ENCODE results near the gene IL16. TPM values are rescaled to one million over a fixed set of nuclear protein-coding genes. Genes with fewer than 3 reads are reported as not detected.

IL16 gene
- total and polyA plus RNA-seq, 4 donors, result 4.3 to 6.6 (median 5.1) TPM

GRCh38 chr15:81160312-81161159 is 36.1 kb upstream of the IL16 start:
- peak in 4 of 6 donors; percentile 26 to 85 (median 58) for DNase-seq (ENCODE audit: low read depth in 4 of 6, low spot score in 6 of 6)
- WGBS (ENCODE audit: insufficient coverage), result 74% methylated on average over 7 of the region's 11 CpGs
- no peaks in the 10 kb centered on the region for H3K36me3 ChIP-seq (ENCODE audit: control insufficient read depth, insufficient read depth, low read length)
- no peak overlapping the region for H3K4me3 ChIP-seq (ENCODE audit: low read depth, low read length)
- no peaks in the 10 kb centered on the region for H3K9me3 ChIP-seq (ENCODE audit: control insufficient read depth, insufficient read depth, low read length)
- H3K27me3 ChIP-seq (ENCODE audit: control insufficient read depth, insufficient read depth, low read length), result no peaks in the 10 kb centered on the region
- peak overlapping the region; percentile 7 for H3K27ac ChIP-seq (ENCODE audit: low read depth, low read length)
- H3K4me1 ChIP-seq (ENCODE audit: control insufficient read depth, insufficient read depth, low read length), result peaks cover 9% of the 10 kb centered on the region

DNA sequence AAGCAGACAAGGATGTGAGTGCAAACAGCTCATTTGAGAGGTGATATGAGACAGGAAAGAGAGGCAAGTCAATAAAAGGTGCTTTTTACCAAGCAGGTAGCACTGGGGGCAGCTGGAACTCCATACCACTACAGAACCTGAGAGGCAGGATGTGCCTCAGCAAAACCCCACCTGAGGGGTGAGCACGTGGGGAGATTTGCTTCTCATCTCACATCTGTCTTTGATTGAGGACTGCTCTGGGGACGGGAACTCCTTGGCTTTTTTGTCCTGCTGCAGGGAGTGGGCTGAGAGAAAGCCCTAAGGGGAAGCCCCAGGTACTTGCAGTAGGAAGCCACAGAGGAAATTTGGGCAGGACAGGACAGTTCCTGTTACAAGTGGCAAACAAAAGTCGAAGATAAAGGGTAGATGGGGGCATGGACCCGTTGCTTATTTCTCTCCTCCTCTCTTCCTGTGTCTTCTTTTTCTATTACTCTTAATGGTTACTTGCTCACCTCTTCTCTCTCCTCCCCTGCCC is 35.5 kb upstream of the IL16 start:
- 64% methylated on average over 4 of the region's 4 CpGs for WGBS (ENCODE audit: insufficient coverage)
- no peaks in the 10 kb centered on the region for H3K9me3 ChIP-seq (ENCODE audit: control insufficient read depth, insufficient read depth, low read length)
- peak overlapping the region; percentile 7 for H3K27ac ChIP-seq (ENCODE audit: low read depth, low read length)
- no peaks in the 10 kb centered on the region for H3K27me3 ChIP-seq (ENCODE audit: control insufficient read depth, insufficient read depth, low read length)
- peaks cover 9% of the 10 kb centered on the region for H3K4me1 ChIP-seq (ENCODE audit: control insufficient read depth, insufficient read depth, low read length)
- no peak for DNase-seq (ENCODE audit: low read depth in 4 of 6, low spot score in 6 of 6)
- H3K36me3 ChIP-seq (ENCODE audit: control insufficient read depth, insufficient read depth, low read length), result no peaks in the 10 kb centered on the region
- no peak overlapping the region for H3K4me3 ChIP-seq (ENCODE audit: low read depth, low read length)

- no peak for DNase-seq (ENCODE audit: low read depth in 4 of 6, low spot score in 6 of 6)
- H3K4me1 ChIP-seq (ENCODE audit: control insufficient read depth, insufficient read depth, low read length), result peaks cover 9% of the 10 kb centered on the region
- no peak overlapping the region for H3K4me3 ChIP-seq (ENCODE audit: low read depth, low read length)
- WGBS (ENCODE audit: insufficient coverage), result 84% methylated on average over 4 of the region's 7 CpGs
- no peaks in the 10 kb centered on the region for H3K36me3 ChIP-seq (ENCODE audit: control insufficient read depth, insufficient read depth, low read length)
- H3K27me3 ChIP-seq (ENCODE audit: control insufficient read depth, insufficient read depth, low read length), result no peaks in the 10 kb centered on the region
- H3K27ac ChIP-seq (ENCODE audit: low read depth, low read length), result no peak overlapping the region
- no peaks in the 10 kb centered on the region for H3K9me3 ChIP-seq (ENCODE audit: control insufficient read depth, insufficient read depth, low read length)
These were observed 34.8 kb upstream of the IL16 start for GRCh38 chr15:81161851-81162250.

DNA sequence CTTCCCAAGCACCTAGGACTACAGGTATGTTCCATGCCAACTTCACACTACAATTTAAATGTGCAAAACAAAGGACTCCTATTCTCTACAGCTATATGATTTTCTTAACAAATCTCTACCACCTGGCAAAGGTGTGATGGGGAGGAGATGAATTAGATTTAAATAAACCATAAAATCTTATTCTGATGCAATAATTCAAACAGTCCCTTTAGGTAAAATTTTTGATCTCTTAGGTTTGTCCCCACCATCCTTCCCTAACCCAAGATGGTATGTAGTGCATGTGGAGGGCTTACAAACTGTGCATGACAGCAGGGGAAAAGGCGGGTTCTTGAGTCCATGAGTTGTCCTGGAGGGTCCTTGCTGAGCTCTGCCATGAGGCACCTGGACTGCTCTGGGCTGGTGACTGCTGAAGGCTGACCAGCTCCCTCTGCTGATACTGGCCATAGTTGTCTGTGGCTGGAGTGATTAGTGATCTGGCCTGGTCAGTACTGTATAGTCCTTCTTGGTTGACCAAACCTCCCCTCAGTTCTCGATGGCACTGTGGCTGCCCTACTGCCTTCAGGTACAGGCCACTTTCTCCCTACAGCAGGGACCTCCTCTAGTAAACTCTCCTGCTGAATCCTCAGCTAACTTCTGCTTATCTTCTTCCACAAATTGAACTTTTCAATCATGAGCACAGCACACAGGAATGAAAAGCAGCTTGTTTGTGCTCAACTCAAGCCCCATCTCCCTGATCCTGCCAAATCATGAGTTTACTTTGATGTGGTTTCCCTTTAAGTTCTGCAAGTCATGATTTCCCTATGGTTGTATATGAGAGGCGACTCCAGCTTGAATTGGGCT is 32.5 kb upstream of the IL16 start:
- Histone ChIP-seq H3K27me3 (ENCODE audit: control insufficient read depth, insufficient read depth, low read length) (no peaks in the 10 kb centered on the region), H3K4me3 (ENCODE audit: low read depth, low read length) (no peak overlapping the region), H3K36me3 (ENCODE audit: control insufficient read depth, insufficient read depth, low read length) (no peaks in the 10 kb centered on the region), H3K27ac (ENCODE audit: low read depth, low read length) (no peak overlapping the region), H3K9me3 (ENCODE audit: control insufficient read depth, insufficient read depth, low read length) (no peaks in the 10 kb centered on the region), H3K4me1 (ENCODE audit: control insufficient read depth, insufficient read depth, low read length) (peaks cover 9% of the 10 kb centered on the region)
- no peak for DNase-seq (ENCODE audit: low read depth in 4 of 6, low spot score in 6 of 6)
- WGBS (ENCODE audit: insufficient coverage), result 86% methylated on average over 2 of the region's 3 CpGs

GRCh38 chr15:81165535-81165934 is 31.1 kb upstream of the IL16 start:
- no peaks in the 10 kb centered on the region for H3K36me3 ChIP-seq (ENCODE audit: control insufficient read depth, insufficient read depth, low read length)
- H3K4me1 ChIP-seq (ENCODE audit: control insufficient read depth, insufficient read depth, low read length), result peaks cover 5% of the 10 kb centered on the region
- no peaks in the 10 kb centered on the region for H3K27me3 ChIP-seq (ENCODE audit: control insufficient read depth, insufficient read depth, low read length)
- 0% methylated on average over 1 of the region's 3 CpGs for WGBS (ENCODE audit: insufficient coverage)
- DNase-seq (ENCODE audit: low read depth in 4 of 6, low spot score in 6 of 6), result no peak
- H3K27ac ChIP-seq (ENCODE audit: low read depth, low read length), result no peak overlapping the region
- H3K9me3 ChIP-seq (ENCODE audit: control insufficient read depth, insufficient read depth, low read length), result no peaks in the 10 kb centered on the region
- no peak overlapping the region for H3K4me3 ChIP-seq (ENCODE audit: low read depth, low read length)

DNA sequence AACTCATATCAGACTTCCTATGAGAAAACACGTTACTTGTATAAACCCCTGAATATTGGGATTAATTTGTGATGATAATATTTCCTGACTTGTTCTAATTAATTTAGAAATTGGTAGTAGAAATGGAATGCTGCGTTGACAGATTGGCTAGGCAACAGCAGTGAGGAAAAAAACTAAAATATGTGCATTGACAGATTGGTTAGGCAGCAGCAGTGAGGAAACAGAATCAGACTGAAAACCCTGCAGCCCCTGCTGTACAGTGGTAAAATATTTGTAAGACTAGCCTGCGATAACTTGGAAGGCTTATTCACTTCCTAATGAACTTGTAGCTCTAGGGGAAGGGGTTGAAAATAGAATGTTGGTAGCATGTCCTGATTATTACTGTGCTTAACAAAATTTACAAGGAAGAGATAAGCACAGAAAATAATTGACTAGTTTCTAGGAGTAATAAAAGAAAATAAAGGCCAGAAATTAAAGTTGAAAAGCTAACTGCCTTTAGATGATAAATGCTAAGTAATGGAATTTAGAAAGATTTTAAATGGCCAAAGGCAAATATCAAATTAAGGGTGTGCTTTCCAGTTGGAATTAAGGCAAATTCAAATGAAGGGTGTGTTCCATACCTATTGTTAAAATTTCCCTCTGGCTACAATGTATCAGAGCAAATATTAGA is 29.9 kb upstream of the IL16 start:
- peak in 1 of 6 donors; percentile 4 for DNase-seq (ENCODE audit: low read depth in 4 of 6, low spot score in 6 of 6)
- Histone ChIP-seq H3K27ac (ENCODE audit: low read depth, low read length) (no peak overlapping the region), H3K27me3 (ENCODE audit: control insufficient read depth, insufficient read depth, low read length) (no peaks in the 10 kb centered on the region), H3K9me3 (ENCODE audit: control insufficient read depth, insufficient read depth, low read length) (no peaks in the 10 kb centered on the region), H3K4me1 (ENCODE audit: control insufficient read depth, insufficient read depth, low read length) (no peaks in the 10 kb centered on the region), H3K4me3 (ENCODE audit: low read depth, low read length) (no peak overlapping the region), H3K36me3 (ENCODE audit: control insufficient read depth, insufficient read depth, low read length) (no peaks in the 10 kb centered on the region)
- 88% methylated on average over 1 of the region's 3 CpGs for WGBS (ENCODE audit: insufficient coverage)

DNA sequence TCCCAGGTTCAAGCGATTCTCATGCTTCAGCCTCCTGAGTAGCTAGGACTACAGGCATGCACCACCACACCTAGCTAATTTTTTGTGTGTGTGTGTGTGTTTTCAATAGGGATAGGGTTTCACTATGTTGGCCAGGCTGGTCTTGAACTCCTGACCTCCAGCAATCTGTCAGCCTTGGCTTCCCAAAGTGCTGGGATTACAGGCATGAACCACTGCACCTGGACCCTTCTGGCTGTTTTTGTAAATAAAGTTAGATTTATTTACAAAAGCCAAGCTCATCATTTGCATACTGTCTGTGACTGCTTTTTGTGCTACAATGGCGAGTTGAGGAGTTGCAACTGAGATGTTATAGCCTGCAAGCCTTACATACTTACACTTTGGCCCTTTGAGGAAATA is 28.6 kb upstream of the IL16 start:
- H3K4me1 ChIP-seq (ENCODE audit: control insufficient read depth, insufficient read depth, low read length), result no peaks in the 10 kb centered on the region
- no peaks in the 10 kb centered on the region for H3K36me3 ChIP-seq (ENCODE audit: control insufficient read depth, insufficient read depth, low read length)
- no peak for DNase-seq (ENCODE audit: low read depth in 4 of 6, low spot score in 6 of 6)
- H3K4me3 ChIP-seq (ENCODE audit: low read depth, low read length), result no peak overlapping the region
- no peaks in the 10 kb centered on the region for H3K27me3 ChIP-seq (ENCODE audit: control insufficient read depth, insufficient read depth, low read length)
- no peaks in the 10 kb centered on the region for H3K9me3 ChIP-seq (ENCODE audit: control insufficient read depth, insufficient read depth, low read length)
- 100% methylated on average over 1 of the region's 2 CpGs for WGBS (ENCODE audit: insufficient coverage)
- no peak overlapping the region for H3K27ac ChIP-seq (ENCODE audit: low read depth, low read length)

- H3K27me3 ChIP-seq (ENCODE audit: control insufficient read depth, insufficient read depth, low read length), result no peaks in the 10 kb centered on the region
These were observed 28.0 kb upstream of the IL16 start for GRCh38 chr15:81168644-81169043.

DNA sequence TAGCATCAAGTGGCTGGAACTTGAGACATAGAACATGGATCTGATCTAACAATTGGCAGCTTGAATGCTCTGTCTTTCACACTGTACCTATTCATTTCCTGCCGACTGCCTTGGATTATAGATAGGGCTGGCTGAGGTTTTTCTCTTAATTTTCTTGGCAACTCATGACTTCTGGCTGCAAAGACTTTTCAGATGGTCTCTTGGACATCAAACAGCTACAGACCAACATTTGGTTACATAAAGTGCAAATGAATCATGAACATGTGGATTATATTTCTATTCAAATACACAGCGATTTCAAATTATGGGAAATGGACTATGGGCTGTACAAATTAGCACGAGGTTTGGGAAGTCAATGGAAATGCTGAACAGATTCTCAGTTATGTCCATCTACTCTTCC is 26.2 kb upstream of the IL16 start:
- Histone ChIP-seq H3K27ac (ENCODE audit: low read depth, low read length) (no peak overlapping the region), H3K9me3 (ENCODE audit: control insufficient read depth, insufficient read depth, low read length) (no peaks in the 10 kb centered on the region), H3K4me3 (ENCODE audit: low read depth, low read length) (no peak overlapping the region), H3K27me3 (ENCODE audit: control insufficient read depth, insufficient read depth, low read length) (no peaks in the 10 kb centered on the region), H3K36me3 (ENCODE audit: control insufficient read depth, insufficient read depth, low read length) (no peaks in the 10 kb centered on the region), H3K4me1 (ENCODE audit: control insufficient read depth, insufficient read depth, low read length) (no peaks in the 10 kb centered on the region)
- no CpG with 5 or more reads among the region's 3 CpGs for WGBS (ENCODE audit: insufficient coverage)
- DNase-seq (ENCODE audit: low read depth in 4 of 6, low spot score in 6 of 6), result no peak

More at GRCh38 chr15:81168644-81169043, 28.0 kb upstream of the IL16 start:
- no peaks in the 10 kb centered on the region for H3K36me3 ChIP-seq (ENCODE audit: control insufficient read depth, insufficient read depth, low read length)
- H3K9me3 ChIP-seq (ENCODE audit: control insufficient read depth, insufficient read depth, low read length), result no peaks in the 10 kb centered on the region
- WGBS (ENCODE audit: insufficient coverage), result no CpG with 5 or more reads among the region's 2 CpGs
- no peak for DNase-seq (ENCODE audit: low read depth in 4 of 6, low spot score in 6 of 6)
- H3K4me1 ChIP-seq (ENCODE audit: control insufficient read depth, insufficient read depth, low read length), result no peaks in the 10 kb centered on the region
- H3K27ac ChIP-seq (ENCODE audit: low read depth, low read length), result no peak overlapping the region
- no peak overlapping the region for H3K4me3 ChIP-seq (ENCODE audit: low read depth, low read length)
